Lung (tissue), 16 donors: ENCODE results near the gene RPP30. TPM values are rescaled to one million over a fixed set of nuclear protein-coding genes. Genes with fewer than 3 reads are reported as not detected.
A peak's percentile ranks its signal among the peaks of the same experiment; 100 is the strongest.

ENCODE experiments used
- ATAC-seq: fragments of 200-7000 bp; cut with Tn5 transposase; one replicate; pipeline ENCODE4 v1.9.1; 2020; ENCODE audit warnings: moderate number of reproducible peaks; ENCODE audit not compliant: insufficient read depth, low FRiP score
- DNase-seq, 3 donors: peaks; one replicate each; pipeline ENCODE4 v3.0.0-alpha.2; 2013 to 2017
- H3K27ac ChIP-seq, 2 donors: one replicate each; pipeline ENCODE4 v1.5.1; 2013; ENCODE audit warnings: mild to moderate bottlenecking in 2 of 2, moderate library complexity in 2 of 2, control low read depth in 1 of 2, inconsistent platforms in 1 of 2, low read depth in 1 of 2, low read length in 1 of 2
- H3K27me3 ChIP-seq, 3 donors: one replicate each; pipeline ENCODE4 v1.5.1; 2013; ENCODE audit warnings: low read length in 2 of 3; ENCODE audit not compliant: control insufficient read depth in 3 of 3, insufficient read depth in 3 of 3
- H3K36me3 ChIP-seq, 4 donors: one replicate each; pipeline ENCODE4 v1.5.1; 2013; ENCODE audit warnings: low read length in 4 of 4, mild to moderate bottlenecking in 1 of 4, moderate library complexity in 1 of 4; ENCODE audit not compliant: control insufficient read depth in 4 of 4, insufficient read depth in 4 of 4
- H3K4me1 ChIP-seq, 5 donors: one replicate each; pipeline ENCODE4 v1.5.1; 2013; ENCODE audit warnings: low read length in 5 of 5, mild to moderate bottlenecking in 2 of 5, moderate library complexity in 1 of 5; ENCODE audit not compliant: control insufficient read depth in 5 of 5, insufficient read depth in 5 of 5
- H3K4me3 ChIP-seq: one replicate; pipeline ENCODE4 v1.5.1; 2013; ENCODE audit warnings: mild to moderate bottlenecking, control low read depth, moderate library complexity
- H3K9ac ChIP-seq, 2 donors: one replicate each; pipeline ENCODE4 v1.5.1; 2013; ENCODE audit warnings: low read length in 2 of 2, control low read depth in 1 of 2; ENCODE audit not compliant: insufficient read depth in 1 of 2
- H3K9me3 ChIP-seq, 4 donors: one replicate each; pipeline ENCODE4 v1.5.1; 2013; ENCODE audit warnings: low read length in 3 of 4, mild to moderate bottlenecking in 1 of 4, moderate library complexity in 1 of 4; ENCODE audit not compliant: control insufficient read depth in 4 of 4, insufficient read depth in 3 of 4
- WGBS, 2 donors: extraction: QIAGEN DNeasy Blood & Tissue Kit; methylation state at CpG; one replicate each; pipeline ENCODE4 v1.1.7; 2013; 5-methylcytosine and 5-hydroxymethylcytosine counted together
- long read RNA-seq, 5 donors: transcript quantifications; one replicate each; lab custom pipeline, GENCODE V29; 2026
- polyA plus RNA-seq, 2 donors: library from polyadenylated mRNA; stranded (reverse); fragments of 200-250 nt; gene quantifications; one replicate each; pipeline ENCODE4 v1.2.1, GENCODE V29; 2013
- total RNA-seq, 2 donors: library from RNA; depleted of rRNA in 1 of 2; stranded (reverse); fragments of >200 nt in 1 of 2; gene quantifications; one replicate each; pipeline ENCODE4 v1.2.1, GENCODE V29; 2014 to 2021
- TF ChIP-seq, protein P1 (sequence below): IDR thresholded peaks from 2 replicates; pipeline ENCODE4 v1.5.1; 2012; ENCODE audit warnings: mild to moderate bottlenecking; ENCODE audit errors: control extremely low read depth, extremely low read depth
- donor health status: control.
- donor health status: control.
- donor health status: Bipolar disorder and iron deficiency.
- donor health status: healthy.
- donor health status: DM: yes; HTN: yes; CAD: no.

The RPP30 gene
- total RNA-seq = 10 to 100 TPM; 22.1 to 43.5 TPM
- 10 to 100 TPM; 20.7 to 41.8 TPM for polyA plus RNA-seq
- long read RNA-seq, donor 1, transcript RPP30-202 (11 exons, 2,589 nt) = major isoform, 7 of 12 reads
- long read RNA-seq, donor 1, transcript RPP30-207 (3 exons, 527 nt) = minor isoform, 5 of 12 reads
- long read RNA-seq, donor 1, partial matches to known transcripts = 0 of 12 reads
- long read RNA-seq, donor 1, other reads (novel, unspliced or antisense) = 0 of 12 reads
- long read RNA-seq, donor 2, transcript RPP30-202 (11 exons, 2,589 nt) = major isoform, 8 of 10 reads
- long read RNA-seq, donor 2, partial matches to known transcripts = 0 of 10 reads
- long read RNA-seq, donor 2, other reads (novel, unspliced or antisense) = 0 of 10 reads
- long read RNA-seq, donor 3, transcript RPP30-202 (11 exons, 2,589 nt) = major isoform, 10 of 11 reads
- long read RNA-seq, donor 3, partial matches to known transcripts = 0 of 11 reads
- long read RNA-seq, donor 3, other reads (novel, unspliced or antisense) = 0 of 11 reads
- long read RNA-seq, donor 4, partial matches to known transcripts = 0 of 3 reads
- long read RNA-seq, donor 4, other reads (novel, unspliced or antisense) = 0 of 3 reads
- long read RNA-seq, donor 5, transcript RPP30-202 (11 exons, 2,589 nt) = major isoform, 21 of 25 reads
- long read RNA-seq, donor 5, partial matches to known transcripts = 0 of 25 reads
- long read RNA-seq, donor 5, other reads (novel, unspliced or antisense) = 0 of 25 reads

DNA sequence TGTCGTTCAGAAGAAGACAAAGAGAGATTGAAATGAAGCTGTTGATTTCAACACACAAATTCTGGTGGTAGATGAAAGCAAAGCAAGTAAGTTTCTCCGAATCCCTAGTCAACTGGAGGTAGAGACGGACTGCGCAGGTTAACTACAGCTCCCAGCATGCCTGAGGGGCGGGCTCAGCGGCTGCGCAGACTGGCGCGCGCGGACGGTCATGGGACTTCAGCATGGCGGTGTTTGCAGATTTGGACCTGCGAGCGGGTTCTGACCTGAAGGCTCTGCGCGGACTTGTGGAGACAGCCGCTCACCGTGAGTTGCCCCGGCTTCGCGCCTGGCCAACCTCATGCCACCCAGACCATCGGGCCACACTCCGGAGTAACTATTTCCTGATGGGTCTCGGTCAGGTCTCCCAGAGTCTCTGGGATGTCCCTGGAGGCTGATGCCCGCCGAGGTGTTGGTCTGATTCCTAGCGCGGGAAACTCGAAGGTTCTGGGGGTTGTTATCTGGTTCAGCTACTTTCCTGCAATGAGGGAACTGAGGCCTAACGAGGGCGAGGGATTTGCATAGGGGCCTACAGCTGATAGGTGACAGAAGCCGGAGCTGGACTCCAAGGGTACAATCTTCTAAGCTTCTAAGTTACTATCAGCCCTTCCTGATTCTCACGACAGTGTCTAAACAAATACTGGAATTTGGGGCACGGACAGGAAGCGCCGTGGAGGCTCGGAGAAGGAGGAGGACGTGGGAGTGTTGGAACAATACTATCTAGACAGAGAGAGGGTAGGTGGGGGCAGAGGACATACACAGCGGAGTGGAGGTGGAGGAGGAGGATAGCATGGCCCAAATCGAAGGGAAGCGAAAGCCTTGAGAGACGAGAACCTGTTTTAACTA is at the start of gene RPP30:
Gene RPP30, plus strand, starts transcription at position 209 of the 882 bp plus-strand sequence. Its CDS starts 13 bp downstream, at position 222.
- TF ChIP-seq, protein P1, sequence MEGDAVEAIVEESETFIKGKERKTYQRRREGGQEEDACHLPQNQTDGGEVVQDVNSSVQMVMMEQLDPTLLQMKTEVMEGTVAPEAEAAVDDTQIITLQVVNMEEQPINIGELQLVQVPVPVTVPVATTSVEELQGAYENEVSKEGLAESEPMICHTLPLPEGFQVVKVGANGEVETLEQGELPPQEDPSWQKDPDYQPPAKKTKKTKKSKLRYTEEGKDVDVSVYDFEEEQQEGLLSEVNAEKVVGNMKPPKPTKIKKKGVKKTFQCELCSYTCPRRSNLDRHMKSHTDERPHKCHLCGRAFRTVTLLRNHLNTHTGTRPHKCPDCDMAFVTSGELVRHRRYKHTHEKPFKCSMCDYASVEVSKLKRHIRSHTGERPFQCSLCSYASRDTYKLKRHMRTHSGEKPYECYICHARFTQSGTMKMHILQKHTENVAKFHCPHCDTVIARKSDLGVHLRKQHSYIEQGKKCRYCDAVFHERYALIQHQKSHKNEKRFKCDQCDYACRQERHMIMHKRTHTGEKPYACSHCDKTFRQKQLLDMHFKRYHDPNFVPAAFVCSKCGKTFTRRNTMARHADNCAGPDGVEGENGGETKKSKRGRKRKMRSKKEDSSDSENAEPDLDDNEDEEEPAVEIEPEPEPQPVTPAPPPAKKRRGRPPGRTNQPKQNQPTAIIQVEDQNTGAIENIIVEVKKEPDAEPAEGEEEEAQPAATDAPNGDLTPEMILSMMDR = no peak
- WGBS, 2 donors = 0 to 1% methylated on average over 43 of the region's 43 CpGs
- ATAC-seq (peak; percentile 97), DNase-seq (peak; percentile 87 to 90 (median 89))
- Histone ChIP-seq H3K36me3 (peaks cover 5 to 11% (median 7%) of the 10 kb centered on the region in 4 donors), H3K9me3 (peaks cover 0 to 3% (median 1%) of the 10 kb centered on the region in 4 donors), H3K9ac (peak within 1 kb of the TSS; percentile 76 to 86), H3K27me3 (no peaks in the 10 kb centered on the region), H3K4me3 (peak within 1 kb of the TSS; percentile 76), H3K27ac (peak within 1 kb of the TSS; percentile 46 to 73), H3K4me1 (peaks cover 0 to 17% (median 5%) of the 10 kb centered on the region in 5 donors)

DNA sequence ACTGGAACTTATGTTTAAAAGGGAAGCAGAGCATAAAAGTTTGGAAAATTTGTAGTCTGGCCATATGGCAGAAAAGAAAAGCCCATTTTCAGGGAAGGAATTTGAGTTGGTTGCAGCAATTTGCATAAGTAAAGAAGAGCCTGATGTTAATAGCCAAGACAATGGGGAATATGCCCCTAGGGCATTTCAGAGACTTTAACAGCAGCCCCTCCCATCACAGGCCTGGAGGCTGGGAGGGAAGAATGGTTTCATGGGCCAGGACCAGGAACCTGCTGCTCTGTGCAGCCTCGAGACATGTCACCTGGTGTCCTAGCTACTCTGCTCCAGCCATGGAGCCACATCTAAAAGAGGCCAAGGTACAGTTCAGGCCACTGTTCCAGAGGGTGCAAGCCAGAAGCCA is 49.3 kb upstream of the RPP30 start:
- H3K9me3 ChIP-seq = peaks cover 0 to 7% (median 3%) of the 10 kb centered on the region in 4 donors
- no peak overlapping the region for H3K9ac ChIP-seq
- no peaks in the 10 kb centered on the region for H3K36me3 ChIP-seq
- no peak overlapping the region for H3K4me3 ChIP-seq
- H3K4me1 ChIP-seq = no peaks in the 10 kb centered on the region
- DNase-seq (no peak), ATAC-seq (no peak)
- WGBS, 2 donors = 77 to 85% methylated on average over 1 of the region's 1 CpG
- H3K27ac ChIP-seq = no peak overlapping the region
- TF ChIP-seq, protein P1 = no peak
- no peaks in the 10 kb centered on the region for H3K27me3 ChIP-seq

DNA sequence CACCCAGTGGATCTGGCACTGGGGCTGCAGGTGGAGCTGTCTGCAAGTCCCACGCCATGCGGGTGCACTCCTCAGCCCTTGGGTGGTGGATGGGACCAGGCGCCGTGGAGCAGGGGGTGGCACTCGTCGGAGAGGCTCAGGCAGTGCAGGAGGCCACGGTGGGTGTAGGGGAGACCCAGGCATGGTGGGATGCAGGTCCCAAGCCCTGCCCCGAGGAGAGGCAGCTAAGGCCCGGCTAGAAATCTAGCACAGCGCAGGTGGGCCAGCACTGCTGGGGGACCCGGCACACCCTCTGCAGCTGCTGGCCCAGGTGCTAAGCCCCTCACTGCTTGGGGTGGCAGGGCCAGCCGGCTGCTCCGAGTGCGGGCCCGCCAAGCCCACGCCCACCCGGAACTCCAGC is 39.7 kb upstream of the RPP30 start:
- Histone ChIP-seq H3K4me1 (no peaks in the 10 kb centered on the region), H3K27ac (no peak overlapping the region), H3K27me3 (no peaks in the 10 kb centered on the region), H3K36me3 (no peaks in the 10 kb centered on the region), H3K4me3 (no peak overlapping the region), H3K9ac (no peak overlapping the region), H3K9me3 (peaks cover 0 to 3% (median 0%) of the 10 kb centered on the region in 4 donors)
- TF ChIP-seq, protein P1 = no peak
- no peak for DNase-seq
- no peak for ATAC-seq
- WGBS, 2 donors = 91 to 93% methylated on average over 17 of the region's 17 CpGs
